ENCODE measurements around the gene GJD2.

GJD2 gene

GRCh38 chr15:34773013-34773412 is 18.2 kb upstream of the GJD2 start:
- no peak for DNase-seq

GRCh38 chr15:34772312-34772711 is 17.5 kb upstream of the GJD2 start:
- no peak for DNase-seq

DNA sequence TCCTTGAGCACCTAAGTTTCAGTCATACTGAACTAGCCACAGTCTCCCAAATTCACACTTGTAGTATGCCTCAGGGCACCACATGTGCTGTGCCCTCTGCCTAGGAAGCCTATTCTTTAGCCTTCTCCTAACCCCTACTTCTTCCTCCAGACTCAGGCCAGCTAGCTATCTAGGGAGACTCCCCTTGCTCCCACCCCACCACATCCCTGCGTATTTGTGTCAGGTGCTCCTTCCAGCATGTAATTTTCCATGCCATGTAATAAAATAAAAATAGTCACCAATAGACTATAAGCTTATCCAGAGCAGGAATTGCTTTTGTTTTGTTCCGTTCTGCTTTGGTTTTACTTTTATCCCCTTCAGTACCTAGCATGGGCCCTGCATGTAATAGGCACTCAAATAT is 14.9 kb upstream of the GJD2 start:
- DNase-seq, result no peak

- no peak for DNase-seq
Measured at GRCh38 chr15:34768530-34768929, 13.7 kb upstream of the GJD2 start.

- DNase-seq, result no peak
Measured at GRCh38 chr15:34765741-34766140, 10.9 kb upstream of the GJD2 start.

- DNase-seq, result no peak
Measured at GRCh38 chr15:34760909-34761308, 6.1 kb upstream of the GJD2 start.

GRCh38 chr15:34759992-34760391 is 5.2 kb upstream of the GJD2 start:
- no peak for DNase-seq

DNA sequence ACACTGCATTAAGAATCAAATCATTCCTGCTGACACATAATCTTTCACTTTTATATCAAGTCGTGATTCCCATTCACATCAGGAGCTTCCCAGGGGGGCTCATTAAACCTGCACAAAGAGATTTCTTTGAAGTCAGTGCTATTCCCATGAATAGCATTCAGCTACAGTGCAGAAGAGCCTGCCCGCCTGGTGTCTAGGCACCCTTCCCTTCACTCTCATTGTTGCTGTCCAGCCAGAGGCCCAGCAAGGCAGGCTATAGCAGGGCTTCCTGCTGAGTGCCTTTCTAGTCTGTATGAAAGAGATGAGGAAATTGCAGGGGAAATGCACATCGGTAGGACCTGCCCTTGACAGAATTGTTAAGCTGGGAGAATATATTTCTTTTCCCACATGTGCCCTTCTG is 4.5 kb upstream of the GJD2 start:
- DNase-seq, result no peak

GRCh38 chr15:34757262-34757661 is 2.5 kb upstream of the GJD2 start:
- no peak for DNase-seq

- DNase-seq, result peak; percentile 2
Measured at GRCh38 chr15:34755419-34755773, 598 bp upstream of the GJD2 start.

DNA sequence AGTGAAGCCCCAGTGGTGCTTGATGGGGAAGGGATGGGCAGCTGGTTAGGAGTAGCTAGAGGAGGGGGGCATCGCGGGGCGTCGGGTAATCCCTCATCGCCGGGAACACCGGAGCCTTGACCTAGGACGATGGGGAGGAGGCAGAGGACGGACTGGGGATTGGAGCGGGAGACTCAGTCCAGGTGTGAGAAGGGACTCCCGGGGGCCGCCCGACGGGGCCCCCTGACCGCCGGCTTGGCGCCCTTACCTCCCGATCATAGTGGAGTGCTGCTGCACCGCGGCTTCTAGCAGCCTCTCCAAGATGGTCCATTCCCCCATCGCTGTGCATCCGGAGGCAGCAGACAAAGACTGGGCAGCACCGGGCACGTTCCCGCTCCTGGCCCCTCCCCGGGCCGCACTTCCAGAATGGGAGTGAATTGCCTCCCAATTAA is 612 bp downstream of the GJD2 start:
- DNase-seq, result peak; percentile 9

DNA sequence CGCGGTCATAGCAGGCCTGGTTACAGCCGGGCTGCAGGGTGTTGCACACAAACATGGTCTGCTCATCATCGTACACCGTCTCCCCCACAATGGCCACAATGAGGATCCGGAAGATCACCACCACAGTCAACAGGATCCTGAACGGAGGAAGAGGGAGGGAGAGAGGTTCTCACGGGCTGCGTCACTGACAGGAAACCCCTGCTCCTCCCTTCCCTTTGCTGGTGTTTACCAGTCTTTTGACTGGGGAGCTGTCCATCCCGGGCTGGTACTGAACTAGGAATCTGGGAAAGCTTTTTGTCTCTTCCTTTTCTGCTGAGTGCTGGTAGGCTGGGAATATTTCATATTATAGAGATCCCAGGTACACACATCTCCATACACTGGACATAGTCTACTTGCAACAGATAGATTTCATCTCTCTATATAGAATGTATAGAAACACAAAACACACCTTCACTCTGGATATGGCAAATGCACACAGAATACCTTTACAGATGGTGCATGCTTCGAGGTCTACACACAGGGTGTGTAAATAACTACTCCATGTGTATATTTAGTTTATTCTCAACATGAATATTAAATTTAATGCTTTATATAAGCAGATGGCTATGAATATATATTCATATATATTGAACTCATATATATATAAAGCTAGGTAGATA is 1.4 kb downstream of the GJD2 start:
- DNase-seq, result peak; percentile 46

GRCh38 chr15:34749691-34750090 is 5.1 kb downstream of the GJD2 start:
- no peak for DNase-seq

DNA sequence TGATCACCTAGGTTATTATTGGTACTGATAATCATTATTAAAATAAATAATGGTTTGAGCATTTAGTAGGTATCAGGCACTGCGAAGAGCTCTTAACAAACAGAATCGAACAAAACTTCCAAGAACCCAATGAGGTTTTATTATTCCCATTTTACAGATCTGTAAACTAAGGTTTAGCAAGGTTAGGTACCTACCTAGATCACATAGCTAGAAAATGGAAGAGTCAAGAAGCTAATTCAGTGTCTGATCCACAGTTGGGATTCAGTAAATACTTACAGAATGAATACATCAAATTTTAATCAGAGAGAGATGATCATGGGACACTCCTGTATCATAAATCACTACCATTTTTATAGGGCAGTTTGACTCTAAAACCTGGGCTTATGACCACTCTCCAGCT is 15.5 kb downstream of the GJD2 start:
- no peak for DNase-seq

DNA sequence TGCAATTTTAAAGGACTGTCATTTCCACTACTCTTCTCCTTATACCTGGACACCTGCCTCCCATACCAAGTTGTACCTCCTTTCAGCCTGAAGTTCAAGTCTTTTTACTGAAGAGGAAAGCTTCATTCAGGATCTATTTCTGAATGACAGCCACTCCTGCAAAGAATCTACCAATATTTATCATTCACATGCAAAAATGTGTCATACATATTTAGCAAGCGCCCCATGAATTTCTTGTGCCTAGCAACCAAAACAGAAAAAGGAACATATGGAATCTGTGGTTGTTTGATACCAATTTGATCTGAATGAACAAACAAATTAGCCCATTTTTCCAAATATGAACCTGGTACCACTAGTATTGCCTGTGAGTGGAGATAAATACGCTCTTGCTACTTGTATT is 16.8 kb downstream of the GJD2 start:
- DNase-seq, result no peak

GRCh38 chr15:34737477-34737876 is 17.3 kb downstream of the GJD2 start:
- DNase-seq, result no peak

DNA sequence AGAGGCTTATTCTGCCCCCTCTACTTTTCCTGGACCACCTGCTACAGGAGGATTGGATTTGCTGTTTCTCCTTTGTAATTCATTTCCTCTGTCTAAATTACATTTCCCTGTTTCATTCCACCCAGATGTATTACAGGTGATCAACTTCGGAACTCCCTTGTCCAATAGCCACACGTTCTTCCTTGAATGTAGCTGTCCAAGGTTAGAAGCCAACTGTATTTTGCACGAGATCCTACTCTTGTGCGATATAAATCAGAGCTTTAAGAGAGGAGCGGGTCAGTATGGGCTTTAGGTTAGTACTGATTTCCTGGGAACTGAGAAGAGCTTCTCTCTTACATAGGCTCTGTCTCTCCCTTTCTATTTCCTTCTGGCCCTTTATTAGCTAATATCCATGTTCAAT is 20.5 kb downstream of the GJD2 start:
- no peak for DNase-seq

GRCh38 chr15:34733621-34734020 is 21.2 kb downstream of the GJD2 start:
- DNase-seq, result no peak

- DNase-seq, result no peak
Measured at GRCh38 chr15:34732430-34732829, 22.4 kb downstream of the GJD2 start.

GRCh38 chr15:34730701-34731100 is 24.1 kb downstream of the GJD2 start:
- no peak for DNase-seq

- no peak for DNase-seq
Measured at GRCh38 chr15:34729886-34730285, 24.9 kb downstream of the GJD2 start.

DNA sequence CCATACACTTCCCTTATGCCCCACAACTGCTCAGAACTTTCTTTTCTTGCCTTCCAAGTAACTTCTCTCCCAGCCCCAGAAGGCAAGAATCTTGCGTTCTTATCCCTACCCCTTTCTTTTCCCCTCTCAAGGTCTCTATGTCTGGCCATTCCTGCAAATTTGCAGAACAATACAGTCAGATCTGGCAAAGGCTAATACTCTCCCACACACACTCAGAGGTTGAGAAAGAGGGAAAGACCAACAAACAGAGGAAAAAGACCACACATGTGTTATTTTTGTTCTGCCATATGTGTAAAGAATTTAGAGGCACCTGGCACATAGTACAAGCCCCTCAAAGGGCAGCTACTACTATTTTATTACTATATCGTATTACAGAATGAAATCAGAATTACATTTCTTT is 25.7 kb downstream of the GJD2 start:
- DNase-seq, result no peak

DNA sequence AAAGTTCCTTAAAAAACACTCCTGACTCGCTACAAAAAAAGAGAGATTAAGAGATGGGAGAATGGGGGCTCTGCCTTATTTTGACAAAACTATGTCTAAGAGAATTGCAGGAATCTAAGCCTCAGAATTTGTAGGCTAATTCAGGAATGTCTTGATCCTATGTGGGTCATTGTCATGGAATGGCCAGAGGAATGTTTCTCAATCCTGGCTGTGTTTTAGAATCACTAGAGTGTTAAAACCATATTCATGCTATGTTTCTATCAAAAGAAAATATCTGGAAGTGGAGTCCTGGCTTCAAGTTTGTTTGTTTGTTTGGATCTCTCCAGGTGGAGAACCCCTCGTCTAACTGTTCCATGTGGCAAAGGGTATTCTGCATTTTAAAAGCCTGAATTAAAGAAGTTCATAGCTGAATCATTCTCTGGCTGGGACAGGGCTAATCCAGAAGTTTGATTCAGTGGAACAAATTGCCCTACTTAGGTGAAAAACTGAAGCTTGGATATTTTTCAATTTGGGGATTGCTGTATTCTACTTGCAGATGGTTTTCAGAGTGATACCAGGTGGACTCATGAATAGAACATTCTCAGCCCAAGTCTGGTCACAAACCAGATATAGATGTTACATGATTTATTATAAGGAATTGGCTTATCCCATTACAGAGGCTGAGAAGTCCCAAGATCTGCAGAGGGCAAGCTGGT is 28.2 kb downstream of the GJD2 start:
- no peak for DNase-seq

- DNase-seq, result no peak
Measured at GRCh38 chr15:34725556-34725955, 29.2 kb downstream of the GJD2 start.

- no peak for DNase-seq
Measured at GRCh38 chr15:34724481-34724880, 30.3 kb downstream of the GJD2 start.
